HepG2 (cell line): ENCODE results near the gene PIP5KL1. TPM values are rescaled to one million over a fixed set of nuclear protein-coding genes. Genes with fewer than 3 reads are reported as not detected.
A peak's percentile ranks its signal among the peaks of the same experiment; 100 is the strongest.

Source experiments
- AGO2 ChIP-seq: fragments of 200-400 bp; formaldehyde crosslinking; optimal IDR thresholded peaks from 2 replicates; pipeline ENCODE3; 2017; ENCODE audit warnings: mild to moderate bottlenecking, low read depth, low read length, moderate library complexity
- HNRNPL ChIP-seq: fragments of 200-400 bp; formaldehyde crosslinking; IDR thresholded peaks from 2 replicates; pipeline ENCODE4 v1.6.1; 2017; ENCODE audit warnings: mild to moderate bottlenecking, low read depth, low read length
- KAT7 ChIP-seq: IDR thresholded peaks from 2 replicates; pipeline ENCODE4 v1.6.1; 2018; ENCODE audit warnings: borderline replicate concordance, missing compliant biosample characterization
- MAFG ChIP-seq: sonication (generic); formaldehyde crosslinking; IDR thresholded peaks from 2 replicates; pipeline ENCODE4 v1.5.1; 2020; ENCODE audit warnings: mild to moderate bottlenecking, missing genetic modification reagents
- MBD4 ChIP-seq: IDR thresholded peaks from 2 replicates; pipeline ENCODE4 v1.6.1; 2012; ENCODE audit warnings: low read length, inconsistent platforms, borderline replicate concordance
- PCBP2 ChIP-seq: fragments of 200-400 bp; formaldehyde crosslinking; optimal IDR thresholded peaks from 2 replicates; pipeline ENCODE3; 2018; ENCODE audit warnings: low read length, low read depth; ENCODE audit not compliant: poor library complexity, severe bottlenecking
- PHF21A ChIP-seq: sonication (generic); formaldehyde crosslinking; IDR thresholded peaks from 2 replicates; pipeline ENCODE4 v1.5.0; 2020; ENCODE audit warnings: mild to moderate bottlenecking, missing genetic modification reagents
- POLR2G ChIP-seq: fragments of 200-400 bp; formaldehyde crosslinking; IDR thresholded peaks from 2 replicates; pipeline ENCODE4 v1.6.1; 2018; ENCODE audit warnings: mild to moderate bottlenecking, low read depth, low read length, moderate library complexity
- REPIN1 ChIP-seq: sonication (generic); formaldehyde crosslinking; IDR thresholded peaks from 2 replicates; pipeline ENCODE4 v1.8.0; 2022; ENCODE audit warnings: missing genetic modification reagents, low read depth, mild to moderate bottlenecking, borderline replicate concordance
- SOX6 ChIP-seq, 2 experiments: fragments of 450-650 bp in 1 of 2; sonication (generic) in 1 of 2; formaldehyde crosslinking in 1 of 2; IDR thresholded peaks; 2 replicates each; pipeline versions ENCODE4 v1.4.0 to v1.6.1; 2017 to 2020; ENCODE audit warnings: antibody characterized with exemption in 1 of 2, mild to moderate bottlenecking in 1 of 2, missing genetic modification reagents in 1 of 2
- XRCC5 ChIP-seq: fragments of 200-400 bp; formaldehyde crosslinking; optimal IDR thresholded peaks from 2 replicates; pipeline ENCODE3; 2017; ENCODE audit warnings: mild to moderate bottlenecking, low read length
- ZFP36 ChIP-seq: fragments of 150-350 bp; IDR thresholded peaks from 2 replicates; pipeline ENCODE4 v1.6.1; 2018; ENCODE audit warnings: borderline replicate concordance, low read length, low read depth; ENCODE audit not compliant: partially characterized antibody
- ZNF280B ChIP-seq: sonication (generic); formaldehyde crosslinking; IDR thresholded peaks from 2 replicates; pipeline ENCODE4 v1.5.0; 2020; ENCODE audit warnings: missing genetic modification reagents, mild to moderate bottlenecking, borderline replicate concordance
- polyA plus RNA-seq, 8 experiments: library from polyadenylated mRNA; depleted of rRNA in 3 of 8; stranded (reverse) in 7 of 8; unstranded in 1 of 8; fragments of >200 nt; fragmentation: Illumina TruSeq in 4 of 8; extraction: Trizol in 4 of 8; gene quantifications; 2 replicates each; pipeline versions ENCODE4 v1.2.1 to v1.2.3, GENCODE V29; 2011 to 2016; ENCODE audit warnings: low read depth in 4 of 8, missing spikeins in 1 of 8, mixed read lengths in 1 of 8; ENCODE audit not compliant: insufficient read depth in 1 of 8
- total RNA-seq, 5 experiments: library from RNA; depleted of rRNA; stranded (reverse); fragments of >200 nt; fragmentation: Illumina TruSeq; extraction: Trizol; gene quantifications; 2 replicates each; pipeline ENCODE4 v1.2.3, GENCODE V29; 2016; ENCODE audit warnings: low read depth in 1 of 5
- TF ChIP-seq, protein P1 (sequence below): sonication (generic); formaldehyde crosslinking; IDR thresholded peaks from 2 replicates; pipeline ENCODE4 v1.4.0; 2020; ENCODE audit warnings: low read depth, mild to moderate bottlenecking, missing genetic modification reagents
- TF ChIP-seq, protein P2 (sequence below): sonication (generic); formaldehyde crosslinking; IDR thresholded peaks from 2 replicates; pipeline ENCODE4 v1.4.0; 2020; ENCODE audit warnings: missing genetic modification reagents

PIP5KL1 gene
- total and polyA plus RNA-seq, 2 of the 13 experiments (the other 11 are each of a cell fraction or from before 2014, with no cell fraction given) = 0.20 to 0.49 TPM

GRCh38 chr9:127876026-127876763, 54.4 kb downstream of the PIP5KL1 start (continued):
- no peak for TF ChIP-seq XRCC5
- no peak for TF ChIP-seq MBD4
- TF ChIP-seq, protein P1, sequence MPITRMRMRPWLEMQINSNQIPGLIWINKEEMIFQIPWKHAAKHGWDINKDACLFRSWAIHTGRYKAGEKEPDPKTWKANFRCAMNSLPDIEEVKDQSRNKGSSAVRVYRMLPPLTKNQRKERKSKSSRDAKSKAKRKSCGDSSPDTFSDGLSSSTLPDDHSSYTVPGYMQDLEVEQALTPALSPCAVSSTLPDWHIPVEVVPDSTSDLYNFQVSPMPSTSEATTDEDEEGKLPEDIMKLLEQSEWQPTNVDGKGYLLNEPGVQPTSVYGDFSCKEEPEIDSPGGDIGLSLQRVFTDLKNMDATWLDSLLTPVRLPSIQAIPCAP (CRISPR knock-in tag) = no peak
- TF ChIP-seq ZNF280B (CRISPR knock-in tag) = no peak
- no peak for TF ChIP-seq SOX6 (IDR thresholded peaks at IDR 0.05)
- TF ChIP-seq SOX6 (CRISPR knock-in tag; IDR thresholded peaks at IDR 0.05) = 0 out of 2 replicates have a peak, but pooled peaks have one; percentile 13
- no peak for TF ChIP-seq KAT7
- no peak for TF ChIP-seq HNRNPL
- peak; percentile 13 for TF ChIP-seq ZFP36
- TF ChIP-seq, protein P2, sequence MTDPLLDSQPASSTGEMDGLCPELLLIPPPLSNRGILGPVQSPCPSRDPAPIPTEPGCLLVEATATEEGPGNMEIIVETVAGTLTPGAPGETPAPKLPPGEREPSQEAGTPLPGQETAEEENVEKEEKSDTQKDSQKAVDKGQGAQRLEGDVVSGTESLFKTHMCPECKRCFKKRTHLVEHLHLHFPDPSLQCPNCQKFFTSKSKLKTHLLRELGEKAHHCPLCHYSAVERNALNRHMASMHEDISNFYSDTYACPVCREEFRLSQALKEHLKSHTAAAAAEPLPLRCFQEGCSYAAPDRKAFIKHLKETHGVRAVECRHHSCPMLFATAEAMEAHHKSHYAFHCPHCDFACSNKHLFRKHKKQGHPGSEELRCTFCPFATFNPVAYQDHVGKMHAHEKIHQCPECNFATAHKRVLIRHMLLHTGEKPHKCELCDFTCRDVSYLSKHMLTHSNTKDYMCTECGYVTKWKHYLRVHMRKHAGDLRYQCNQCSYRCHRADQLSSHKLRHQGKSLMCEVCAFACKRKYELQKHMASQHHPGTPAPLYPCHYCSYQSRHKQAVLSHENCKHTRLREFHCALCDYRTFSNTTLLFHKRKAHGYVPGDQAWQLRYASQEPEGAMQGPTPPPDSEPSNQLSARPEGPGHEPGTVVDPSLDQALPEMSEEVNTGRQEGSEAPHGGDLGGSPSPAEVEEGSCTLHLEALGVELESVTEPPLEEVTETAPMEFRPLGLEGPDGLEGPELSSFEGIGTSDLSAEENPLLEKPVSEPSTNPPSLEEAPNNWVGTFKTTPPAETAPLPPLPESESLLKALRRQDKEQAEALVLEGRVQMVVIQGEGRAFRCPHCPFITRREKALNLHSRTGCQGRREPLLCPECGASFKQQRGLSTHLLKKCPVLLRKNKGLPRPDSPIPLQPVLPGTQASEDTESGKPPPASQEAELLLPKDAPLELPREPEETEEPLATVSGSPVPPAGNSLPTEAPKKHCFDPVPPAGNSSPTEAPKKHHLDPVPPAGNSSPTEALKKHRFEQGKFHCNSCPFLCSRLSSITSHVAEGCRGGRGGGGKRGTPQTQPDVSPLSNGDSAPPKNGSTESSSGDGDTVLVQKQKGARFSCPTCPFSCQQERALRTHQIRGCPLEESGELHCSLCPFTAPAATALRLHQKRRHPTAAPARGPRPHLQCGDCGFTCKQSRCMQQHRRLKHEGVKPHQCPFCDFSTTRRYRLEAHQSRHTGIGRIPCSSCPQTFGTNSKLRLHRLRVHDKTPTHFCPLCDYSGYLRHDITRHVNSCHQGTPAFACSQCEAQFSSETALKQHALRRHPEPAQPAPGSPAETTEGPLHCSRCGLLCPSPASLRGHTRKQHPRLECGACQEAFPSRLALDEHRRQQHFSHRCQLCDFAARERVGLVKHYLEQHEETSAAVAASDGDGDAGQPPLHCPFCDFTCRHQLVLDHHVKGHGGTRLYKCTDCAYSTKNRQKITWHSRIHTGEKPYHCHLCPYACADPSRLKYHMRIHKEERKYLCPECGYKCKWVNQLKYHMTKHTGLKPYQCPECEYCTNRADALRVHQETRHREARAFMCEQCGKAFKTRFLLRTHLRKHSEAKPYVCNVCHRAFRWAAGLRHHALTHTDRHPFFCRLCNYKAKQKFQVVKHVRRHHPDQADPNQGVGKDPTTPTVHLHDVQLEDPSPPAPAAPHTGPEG (CRISPR knock-in tag) = no peak
- no peak for TF ChIP-seq REPIN1 (CRISPR knock-in tag)
- peak; percentile 13 for TF ChIP-seq AGO2
- 0 out of 2 replicates have a peak, but pooled peaks have one; percentile 36 for TF ChIP-seq PHF21A
- TF ChIP-seq POLR2G = no peak
- no peak for TF ChIP-seq PCBP2
- TF ChIP-seq MAFG (CRISPR knock-in tag) = 0 out of 2 replicates have a peak, but pooled peaks have one; percentile 28
